Hematopoietic multipotent progenitor cell treated with erythropoietin and hydrocortisone succinate and interleukin-3 and kit ligand, for 15 days (in vitro differentiated cells): ENCODE results near the gene ENTHD1.

ENCODE experiments used
- DNase-seq: peaks from one replicate; pipeline ENCODE4 v3.0.0-alpha.2; 2015; ENCODE audit warnings: low spot score

The ENTHD1 gene

GRCh38 chr22:39893526-39893925, at the start of gene ENTHD1:
Gene ENTHD1 (minus strand): TSS chr22:39893760. CDS start chr22:39887748, 6,012 bp downstream.
- DNase-seq = no peak

- no peak for DNase-seq
Measured at GRCh38 chr22:39943337-39943736, 49.8 kb upstream of the ENTHD1 start.

GRCh38 chr22:39942439-39943230, 49.1 kb upstream of the ENTHD1 start:
- no peak for DNase-seq

GRCh38 chr22:39941601-39942000, 48.0 kb upstream of the ENTHD1 start:
- DNase-seq = peak; percentile 40

- no peak for DNase-seq
Measured at GRCh38 chr22:39940757-39941305, 47.3 kb upstream of the ENTHD1 start.

GRCh38 chr22:39939830-39940229, 46.3 kb upstream of the ENTHD1 start:
- no peak for DNase-seq

- DNase-seq = no peak
Measured at GRCh38 chr22:39938509-39939111, 45.0 kb upstream of the ENTHD1 start.

GRCh38 chr22:39937906-39938305, 44.3 kb upstream of the ENTHD1 start:
- no peak for DNase-seq

GRCh38 chr22:39936523-39937145, 43.1 kb upstream of the ENTHD1 start:
- DNase-seq = no peak

GRCh38 chr22:39935612-39936011, 42.1 kb upstream of the ENTHD1 start:
- DNase-seq = no peak

- DNase-seq = no peak
Measured at GRCh38 chr22:39935116-39935515, 41.6 kb upstream of the ENTHD1 start.

GRCh38 chr22:39933741-39934140, 40.2 kb upstream of the ENTHD1 start:
- no peak for DNase-seq

- DNase-seq = peak; percentile 82
Measured at GRCh38 chr22:39932918-39933649, 39.5 kb upstream of the ENTHD1 start.

- no peak for DNase-seq
Measured at GRCh38 chr22:39932166-39932565, 38.6 kb upstream of the ENTHD1 start.

- no peak for DNase-seq
Measured at GRCh38 chr22:39931251-39931650, 37.7 kb upstream of the ENTHD1 start.

- DNase-seq = no peak
Measured at GRCh38 chr22:39928536-39929520, 35.3 kb upstream of the ENTHD1 start.

- DNase-seq = no peak
Measured at GRCh38 chr22:39927544-39927943, 34.0 kb upstream of the ENTHD1 start.

- no peak for DNase-seq
Measured at GRCh38 chr22:39926753-39927152, 33.2 kb upstream of the ENTHD1 start.

- DNase-seq = no peak
Measured at GRCh38 chr22:39925909-39926679, 32.5 kb upstream of the ENTHD1 start.

GRCh38 chr22:39925273-39925672, 31.7 kb upstream of the ENTHD1 start:
- DNase-seq = no peak
